Measurements from ENCODE around the gene ENTHD1.
"Not testable (repeated sequence)": the region's sequence is repeated elsewhere in the genome, so short reads cannot be mapped to it uniquely, and the experiment has no call there.

Gene ENTHD1

GRCh38 chr22:39896313-39896996 lies 2.9 kb upstream of the ENTHD1 start:
- no peak for DNase-seq

GRCh38 chr22:39895682-39896081 lies 2.1 kb upstream of the ENTHD1 start:
- DNase-seq = no peak

GRCh38 chr22:39894554-39895092 lies 1.1 kb upstream of the ENTHD1 start:
- DNase-seq = no peak

- not testable (repeated sequence) for DNase-seq
Measured at GRCh38 chr22:39889924-39890323, 3.6 kb downstream of the ENTHD1 start.

- no peak for DNase-seq
Measured at GRCh38 chr22:39883057-39883456, 10.5 kb downstream of the ENTHD1 start.

- DNase-seq = no peak
Measured at GRCh38 chr22:39880722-39881121, 12.8 kb downstream of the ENTHD1 start.

GRCh38 chr22:39877079-39877845 lies 16.3 kb downstream of the ENTHD1 start:
- DNase-seq = no peak

- DNase-seq = not testable (repeated sequence)
Measured at GRCh38 chr22:39875176-39875885, 18.2 kb downstream of the ENTHD1 start.

- DNase-seq = no peak
Measured at GRCh38 chr22:39873965-39874364, 19.6 kb downstream of the ENTHD1 start.

- no peak for DNase-seq
Measured at GRCh38 chr22:39872548-39872947, 21.0 kb downstream of the ENTHD1 start.

- DNase-seq = no peak
Measured at GRCh38 chr22:39871008-39871798, 22.4 kb downstream of the ENTHD1 start.

GRCh38 chr22:39869797-39870196 lies 23.8 kb downstream of the ENTHD1 start:
- not testable (repeated sequence) for DNase-seq

- DNase-seq = no peak
Measured at GRCh38 chr22:39868741-39869140, 24.8 kb downstream of the ENTHD1 start.

- no peak for DNase-seq
Measured at GRCh38 chr22:39859903-39860588, 33.5 kb downstream of the ENTHD1 start.

- DNase-seq = no peak
Measured at GRCh38 chr22:39856588-39856987, 37.0 kb downstream of the ENTHD1 start.

GRCh38 chr22:39852799-39853198 lies 40.8 kb downstream of the ENTHD1 start:
- DNase-seq = no peak

GRCh38 chr22:39851606-39852315 lies 41.8 kb downstream of the ENTHD1 start:
- DNase-seq = no peak

- no peak for DNase-seq
Measured at GRCh38 chr22:39847477-39847876, 46.1 kb downstream of the ENTHD1 start.

GRCh38 chr22:39846539-39846938 lies 47.0 kb downstream of the ENTHD1 start:
- DNase-seq = not testable (repeated sequence)

GRCh38 chr22:39845529-39845928 lies 48.0 kb downstream of the ENTHD1 start:
- DNase-seq = no peak

GRCh38 chr22:39839917-39840510 lies 53.5 kb downstream of the ENTHD1 start:
- no peak for DNase-seq

All from activated CD4-positive, CD25-positive, alpha-beta regulatory T cell (primary cell).